ENCODE measurements around the gene ALOX15B.
A peak's percentile ranks its signal among the peaks of the same experiment; 100 is the strongest.
"Not testable (repeated sequence)": the region's sequence is repeated elsewhere in the genome, so short reads cannot be mapped to it uniquely, and the experiment has no call there.

The ALOX15B gene

DNA sequence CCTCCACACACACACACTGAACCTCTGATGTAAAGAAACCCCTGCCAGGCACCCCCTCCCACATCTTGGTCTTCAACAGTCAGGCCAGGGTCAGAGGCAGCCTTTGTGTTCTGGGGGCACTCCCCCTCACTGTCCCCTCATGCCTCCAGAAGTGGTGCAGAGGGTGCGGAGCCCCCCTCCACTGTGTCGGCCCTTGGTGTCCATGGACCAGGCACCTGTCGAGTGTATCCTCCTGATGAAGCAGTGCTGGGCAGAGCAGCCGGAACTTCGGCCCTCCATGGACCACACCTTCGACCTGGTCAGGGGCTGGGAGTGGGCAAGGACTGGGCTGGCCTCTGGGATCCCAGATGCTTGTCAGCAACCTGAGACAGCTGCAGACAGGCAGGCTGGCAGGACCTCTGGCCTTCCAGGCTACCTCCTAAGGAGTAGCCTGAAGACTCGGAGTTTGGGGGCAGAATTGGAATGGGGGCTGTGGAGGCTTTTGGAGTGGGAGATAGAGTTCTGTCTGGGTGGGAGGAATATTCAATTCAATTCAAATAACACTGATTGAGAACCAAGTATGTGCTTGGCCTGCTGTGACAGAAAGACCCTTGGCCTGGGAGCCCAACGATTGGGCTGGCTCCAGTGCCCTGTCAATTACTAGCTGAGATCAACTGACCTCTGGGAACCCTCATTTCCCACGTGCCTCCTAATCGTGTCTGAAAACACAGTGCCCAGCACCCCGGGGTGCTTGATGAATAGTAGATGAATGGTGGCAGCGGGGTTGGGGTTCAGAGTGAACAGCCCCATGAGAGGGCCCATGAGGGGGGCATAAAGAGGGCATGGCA, 24.9 kb upstream of the ALOX15B start:
- DNase-seq (ENCODE audit: low spot score) = no peak

DNA sequence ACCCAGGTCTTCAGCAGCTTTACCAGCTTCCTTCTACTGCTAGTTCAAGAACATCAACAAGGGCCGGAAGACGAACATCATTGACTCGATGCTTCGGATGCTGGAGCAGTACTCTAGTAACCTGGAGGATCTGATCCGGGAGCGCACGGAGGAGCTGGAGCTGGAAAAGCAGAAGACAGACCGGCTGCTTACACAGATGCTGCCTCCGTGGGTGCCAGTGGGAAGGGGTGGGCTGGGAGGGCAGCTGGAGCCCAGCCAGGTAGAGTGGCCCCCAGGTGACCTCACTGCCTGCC, 24.4 kb upstream of the ALOX15B start:
- DNase-seq (ENCODE audit: low spot score) = no peak

DNA sequence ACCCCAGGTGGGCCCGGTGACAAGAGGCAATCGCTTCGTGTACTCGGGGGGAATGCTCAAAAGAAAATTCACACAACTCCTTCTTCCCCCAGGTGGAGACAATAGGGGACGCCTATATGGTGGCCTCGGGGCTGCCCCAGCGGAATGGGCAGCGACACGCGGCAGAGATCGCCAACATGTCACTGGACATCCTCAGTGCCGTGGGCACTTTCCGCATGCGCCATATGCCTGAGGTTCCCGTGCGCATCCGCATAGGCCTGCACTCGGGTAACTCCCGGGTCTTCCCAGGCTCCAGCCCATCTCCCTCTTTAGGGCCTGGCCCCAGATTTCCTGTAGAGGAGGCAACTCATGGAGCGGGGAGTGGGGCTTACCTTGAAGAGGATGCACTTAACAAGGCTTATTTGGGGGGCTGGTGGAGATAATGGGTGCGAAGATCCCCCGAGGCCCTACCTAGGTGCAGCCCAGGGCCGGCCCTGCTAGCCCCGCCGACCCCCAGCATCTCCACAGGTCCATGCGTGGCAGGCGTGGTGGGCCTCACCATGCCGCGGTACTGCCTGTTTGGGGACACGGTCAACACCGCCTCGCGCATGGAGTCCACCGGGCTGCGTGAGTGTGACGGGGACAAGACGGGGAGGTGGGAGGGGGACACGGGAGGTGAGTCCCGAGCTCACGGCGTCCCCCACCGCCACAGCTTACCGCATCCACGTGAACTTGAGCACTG, 23.5 kb upstream of the ALOX15B start:
- no peak for DNase-seq (ENCODE audit: low spot score)

DNA sequence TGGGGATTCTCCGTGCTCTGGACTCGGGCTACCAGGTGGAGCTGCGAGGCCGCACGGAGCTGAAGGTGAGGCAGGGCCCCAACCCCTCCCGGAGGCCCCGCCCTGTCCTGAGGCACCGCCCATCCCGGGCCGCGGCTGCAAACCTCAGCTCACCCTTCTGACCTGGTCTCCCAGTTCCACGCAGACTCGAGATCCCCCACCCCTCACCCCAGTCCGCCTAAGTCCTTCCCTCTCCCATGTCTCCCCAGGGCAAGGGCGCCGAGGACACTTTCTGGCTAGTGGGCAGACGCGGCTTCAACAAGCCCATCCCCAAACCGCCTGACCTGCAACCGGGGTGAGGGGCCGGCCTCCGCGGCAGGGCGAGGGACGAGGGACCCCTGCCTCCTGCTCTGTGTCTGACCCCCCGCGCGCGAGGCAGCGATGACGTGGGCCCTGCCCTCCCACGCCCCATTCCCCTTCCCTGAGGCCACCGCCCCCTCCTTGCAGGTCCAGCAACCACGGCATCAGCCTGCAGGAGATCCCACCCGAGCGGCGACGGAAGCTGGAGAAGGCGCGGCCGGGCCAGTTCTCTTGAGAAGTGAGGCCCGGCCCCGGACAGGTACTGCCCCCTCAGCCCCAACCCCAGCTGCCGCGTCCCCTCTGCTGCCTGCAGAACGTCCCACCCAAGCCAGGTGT, 22.8 kb upstream of the ALOX15B start:
- no peak for DNase-seq (ENCODE audit: low spot score)

DNA sequence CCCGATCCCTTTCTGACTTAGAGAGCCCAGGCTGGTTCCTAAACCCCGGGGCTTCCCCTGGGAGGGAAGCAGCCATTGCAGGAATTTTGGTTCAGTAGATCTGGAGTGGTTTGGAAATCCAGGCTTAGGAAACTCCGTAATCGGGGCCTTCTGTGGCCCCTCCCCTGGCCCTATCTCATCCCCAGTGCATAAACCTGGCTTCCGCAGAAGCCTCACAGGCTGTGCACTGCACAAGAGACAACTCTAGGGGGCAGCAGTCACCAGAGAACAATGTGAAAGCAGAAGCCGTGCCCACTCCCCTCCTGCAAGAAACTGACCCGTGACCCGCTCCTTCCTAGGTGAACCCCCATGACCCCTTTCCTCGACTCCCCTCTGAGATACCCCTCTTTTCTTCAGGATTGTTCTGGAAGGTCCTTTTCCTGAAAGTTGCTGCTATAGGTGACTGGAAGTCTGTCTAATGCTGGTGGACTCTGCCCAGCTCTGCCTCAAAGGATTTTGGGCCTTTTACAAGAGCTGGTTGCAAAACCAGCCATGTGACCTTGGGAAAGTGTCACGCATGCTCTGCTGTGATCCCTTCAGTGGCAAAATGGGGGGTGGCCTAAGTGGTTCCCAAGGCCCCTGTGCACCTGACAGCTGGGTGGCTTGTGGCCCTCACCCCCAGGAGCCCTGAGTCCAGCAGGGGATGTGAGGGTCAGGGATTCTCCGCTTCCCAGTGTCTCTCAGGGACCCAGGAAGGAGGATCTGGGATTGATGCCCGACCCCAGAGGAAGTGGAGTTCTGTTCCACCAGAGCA, 22.0 kb upstream of the ALOX15B start:
- DNase-seq (ENCODE audit: low spot score) = peak; percentile 69

DNA sequence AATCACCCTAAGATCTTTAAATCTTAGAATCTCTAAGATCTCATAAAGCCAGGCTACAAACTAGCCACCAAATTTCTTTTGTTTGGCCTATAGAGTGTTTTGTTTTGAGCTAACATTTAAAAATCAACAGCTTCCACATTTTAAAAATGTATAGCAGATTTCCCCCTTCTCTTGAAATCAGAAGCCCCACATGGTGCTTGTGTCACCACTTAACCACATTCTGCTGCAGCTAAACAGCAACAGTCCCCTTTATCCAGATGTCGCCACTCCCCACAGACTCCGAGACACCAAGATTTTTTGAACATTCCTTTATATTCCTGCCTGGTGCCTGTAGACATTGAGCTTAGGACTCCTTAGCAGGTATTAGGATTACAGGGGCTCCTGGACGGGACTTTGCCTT, 20.4 kb upstream of the ALOX15B start:
- no peak for DNase-seq (ENCODE audit: low spot score)

DNA sequence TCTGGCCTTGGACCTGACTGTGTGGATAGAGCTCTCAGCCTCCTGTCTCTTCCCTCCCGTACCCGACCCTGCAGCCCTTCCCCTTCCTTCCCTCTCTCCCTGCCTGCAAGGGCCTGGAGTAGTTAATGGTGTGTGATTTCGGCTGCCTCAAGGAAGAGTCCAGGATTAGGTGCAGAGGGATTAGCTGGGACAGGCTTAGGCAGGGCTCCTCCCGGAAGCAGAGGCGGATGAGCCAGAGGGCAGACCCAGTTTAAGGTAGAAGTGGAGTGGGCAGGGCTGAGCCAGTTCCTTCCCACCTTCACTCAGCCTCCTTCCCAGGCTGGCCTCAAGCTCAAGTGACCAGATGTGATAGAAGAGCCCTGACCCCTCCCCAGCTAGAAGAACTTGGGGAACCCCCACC, 19.7 kb upstream of the ALOX15B start:
- DNase-seq (ENCODE audit: low spot score) = no peak

DNA sequence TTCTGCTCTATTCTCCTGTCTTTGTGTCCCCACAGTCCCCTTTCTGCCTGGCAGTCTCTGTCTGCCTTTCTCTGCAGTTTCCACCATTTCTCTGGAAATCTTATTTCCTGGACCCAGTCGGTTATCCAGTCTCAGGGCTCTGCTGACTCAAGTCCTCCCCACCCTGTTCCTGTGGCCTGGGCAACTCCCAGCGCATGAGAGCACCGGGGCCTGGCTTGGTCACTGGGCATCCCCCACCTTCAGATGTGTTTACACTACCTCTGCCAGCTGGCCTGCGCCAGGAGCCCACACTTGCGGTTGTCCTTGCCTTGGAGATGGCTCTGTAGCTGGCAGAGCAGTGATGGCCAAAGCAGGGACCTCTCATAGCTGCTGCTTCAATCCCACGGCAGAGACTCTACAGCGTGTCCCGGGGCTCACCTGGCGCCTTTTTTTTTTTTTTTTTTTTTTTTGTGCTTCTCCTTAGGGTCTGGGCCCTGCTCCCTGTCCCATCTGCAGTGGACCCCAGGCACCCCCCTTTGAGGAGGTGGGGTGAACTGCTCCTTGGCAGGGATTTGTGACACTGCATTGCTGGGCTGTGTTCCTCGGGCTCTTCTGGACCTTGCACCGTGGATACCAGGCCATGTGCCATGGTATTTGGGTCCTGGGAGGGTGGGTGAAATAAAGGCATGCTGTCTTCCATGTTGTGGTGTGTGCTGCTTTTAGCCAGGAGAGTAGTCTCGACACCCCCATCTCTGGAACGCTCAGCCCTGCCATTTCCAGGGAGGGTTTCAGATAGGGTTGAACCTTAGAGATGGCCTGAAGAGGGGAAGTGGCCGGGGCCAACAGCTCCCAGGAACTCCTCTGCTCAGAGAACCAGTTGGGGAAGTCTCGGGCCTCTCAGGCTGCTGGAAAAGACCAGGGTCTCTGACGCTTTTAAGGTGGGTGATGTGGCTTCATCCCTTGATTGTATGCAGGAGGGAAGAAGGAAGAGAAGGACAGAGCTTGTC, 18.9 kb upstream of the ALOX15B start:
- DNase-seq (ENCODE audit: low spot score) = no peak

DNA sequence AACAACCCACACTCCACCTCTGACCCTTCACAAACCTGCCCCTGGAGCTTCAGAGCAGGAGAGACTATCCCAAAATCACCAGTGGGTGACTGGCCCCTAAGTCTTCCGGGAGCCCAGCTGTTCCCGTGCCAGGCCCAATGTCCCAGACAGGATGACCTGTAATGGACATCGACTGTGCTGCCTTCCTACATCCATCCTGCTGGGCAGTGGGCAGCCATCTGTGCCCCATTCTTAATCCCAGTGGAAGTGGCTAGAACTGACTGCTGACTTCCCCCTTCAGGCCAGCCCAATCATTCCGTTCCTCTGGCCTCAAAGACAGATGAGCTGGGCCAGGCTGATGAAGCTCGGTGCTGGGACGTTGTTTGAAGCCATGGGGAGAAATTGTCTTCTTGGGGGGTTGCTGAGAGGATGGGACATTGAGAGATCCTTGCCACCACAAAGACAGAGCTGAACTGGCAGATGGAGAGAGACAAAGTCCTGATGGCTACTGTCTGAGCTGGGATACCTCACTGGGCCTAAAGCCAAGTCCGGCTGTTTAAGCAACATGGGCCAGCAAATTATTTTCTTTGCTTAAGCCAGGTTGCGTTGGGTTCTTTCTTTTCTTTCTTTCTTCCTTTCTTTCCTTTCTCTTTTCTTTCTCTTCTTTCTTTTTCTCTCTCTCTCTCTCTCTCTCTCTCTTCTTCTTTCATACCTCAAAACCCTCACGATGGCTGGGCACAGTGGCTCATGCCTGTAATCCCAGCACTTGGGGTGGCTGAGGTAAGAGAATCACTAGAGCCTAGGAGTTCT, 17.9 kb upstream of the ALOX15B start:
- DNase-seq (ENCODE audit: low spot score) = no peak

DNA sequence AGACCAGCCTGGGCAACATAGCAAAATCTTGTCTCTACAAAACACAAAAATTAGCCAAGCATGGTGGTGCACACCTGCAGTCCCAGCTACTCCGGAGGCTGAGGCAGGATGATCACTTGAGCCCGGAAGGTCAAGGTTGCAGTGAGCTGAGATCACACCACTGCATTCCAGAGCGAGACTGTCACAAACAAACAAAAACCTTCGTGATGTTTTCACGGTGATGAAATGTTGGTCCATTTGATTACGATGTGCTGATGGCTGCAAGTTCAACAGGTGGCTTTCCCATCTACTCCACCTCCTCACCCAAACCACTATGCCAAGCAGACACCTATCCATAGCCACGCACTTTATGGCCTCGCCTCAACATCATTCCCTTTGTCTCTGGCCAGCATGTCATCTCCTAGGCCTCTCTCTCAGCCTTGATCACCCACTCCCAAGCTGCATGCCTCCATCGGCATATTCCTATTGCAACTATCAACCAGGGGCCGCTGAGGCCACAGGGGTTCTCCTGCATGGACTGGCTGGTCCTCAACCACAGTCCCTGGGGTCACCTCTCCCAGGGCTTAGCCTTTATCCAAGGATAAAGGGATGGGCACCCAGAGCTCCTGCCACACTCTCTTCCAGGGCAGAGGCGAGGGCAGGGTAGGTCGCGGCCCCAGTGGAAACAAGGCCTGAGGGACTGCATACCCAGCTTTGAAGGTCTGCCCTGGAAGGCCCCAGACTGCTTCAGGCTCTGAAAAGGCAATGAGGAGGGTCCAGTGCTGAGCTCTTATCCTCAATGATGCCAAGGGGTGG, 17.1 kb upstream of the ALOX15B start:
- no peak for DNase-seq (ENCODE audit: low spot score)

DNA sequence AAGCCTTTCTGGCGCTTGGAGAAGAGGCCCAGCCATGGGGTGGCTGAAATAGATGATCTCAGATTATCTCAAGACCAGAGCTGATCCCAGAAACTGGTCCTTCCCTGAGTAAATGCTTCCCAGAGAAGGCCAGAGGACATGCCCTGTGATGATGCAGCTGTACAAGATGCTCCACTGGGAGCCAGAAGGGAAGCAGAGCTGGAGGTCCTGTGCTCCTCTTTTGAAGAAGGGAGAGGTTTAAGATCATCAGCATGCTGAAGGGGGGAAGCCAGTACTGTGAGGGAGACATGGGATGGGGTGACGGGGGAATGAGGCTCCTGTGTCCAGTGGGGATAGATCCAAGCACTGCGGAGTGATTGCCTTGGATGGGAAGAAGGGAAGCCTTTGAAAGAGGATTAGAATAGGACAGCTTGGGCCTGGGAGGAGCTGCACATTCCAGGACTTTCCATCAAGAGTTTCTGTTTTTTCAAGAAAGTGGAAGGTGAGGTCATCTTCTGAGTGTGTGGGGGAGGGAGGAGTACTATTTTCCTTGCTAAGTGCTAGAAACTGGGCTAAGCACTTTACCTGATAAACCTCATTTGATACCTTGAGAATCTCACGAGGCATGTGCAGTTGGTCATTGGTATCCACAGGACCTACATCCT, 16.4 kb upstream of the ALOX15B start:
- DNase-seq (ENCODE audit: low spot score) = no peak

DNA sequence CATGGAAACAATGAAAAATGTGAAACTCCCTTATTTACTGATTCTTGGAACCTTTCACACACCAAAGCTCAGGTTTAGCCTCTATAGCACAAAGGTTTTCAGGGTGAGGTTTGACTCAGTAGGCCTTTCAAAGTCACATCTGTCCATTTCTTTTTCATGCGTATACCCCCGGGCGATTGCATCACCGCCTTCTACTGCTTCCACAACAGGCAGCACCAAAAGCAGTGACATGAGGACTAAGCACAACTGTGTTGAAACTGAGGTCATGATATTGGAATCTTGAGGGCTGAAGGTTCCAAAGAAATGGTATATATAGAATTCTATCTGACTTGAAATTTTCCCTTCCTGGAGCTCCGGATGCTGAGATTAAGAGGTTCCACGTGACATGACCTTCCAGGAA, 14.7 kb upstream of the ALOX15B start:
- not testable (repeated sequence) for DNase-seq (ENCODE audit: low spot score)

DNA sequence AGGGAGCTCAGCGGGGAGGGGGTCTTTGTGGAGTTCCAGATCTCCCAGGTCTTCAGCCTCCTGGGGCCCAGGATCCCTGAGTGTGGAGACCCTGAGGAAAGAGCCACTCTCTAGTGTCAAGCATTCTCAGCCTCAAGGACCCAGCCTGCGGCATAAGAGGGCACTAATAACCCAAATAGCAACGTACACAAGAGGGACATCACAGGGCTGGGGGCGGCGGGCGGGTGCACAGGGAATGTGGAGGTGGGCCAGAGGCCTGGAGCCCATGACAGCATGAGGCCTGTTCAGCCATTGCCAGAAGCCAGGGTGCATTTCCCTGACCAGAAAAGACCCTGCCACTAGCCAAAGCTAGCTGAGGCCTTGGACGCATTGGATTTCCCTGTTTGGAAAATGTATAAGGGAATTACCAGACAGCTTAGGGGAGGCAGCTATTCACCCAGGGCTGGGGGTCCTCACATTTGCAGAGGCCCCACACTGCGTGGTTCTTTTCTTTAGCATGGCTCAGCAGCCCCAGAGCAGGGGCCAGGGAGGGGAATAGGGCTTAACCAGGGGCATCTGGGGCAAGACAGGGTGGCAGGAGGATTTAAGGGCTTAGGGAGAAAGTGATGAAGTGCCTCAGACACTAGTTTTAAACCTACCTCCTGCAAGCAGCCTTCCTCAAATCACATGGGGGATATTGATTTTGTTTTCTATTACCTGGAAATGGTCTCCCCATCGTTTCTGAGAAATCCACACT, 13.5 kb upstream of the ALOX15B start:
- DNase-seq (ENCODE audit: low spot score) = no peak

DNA sequence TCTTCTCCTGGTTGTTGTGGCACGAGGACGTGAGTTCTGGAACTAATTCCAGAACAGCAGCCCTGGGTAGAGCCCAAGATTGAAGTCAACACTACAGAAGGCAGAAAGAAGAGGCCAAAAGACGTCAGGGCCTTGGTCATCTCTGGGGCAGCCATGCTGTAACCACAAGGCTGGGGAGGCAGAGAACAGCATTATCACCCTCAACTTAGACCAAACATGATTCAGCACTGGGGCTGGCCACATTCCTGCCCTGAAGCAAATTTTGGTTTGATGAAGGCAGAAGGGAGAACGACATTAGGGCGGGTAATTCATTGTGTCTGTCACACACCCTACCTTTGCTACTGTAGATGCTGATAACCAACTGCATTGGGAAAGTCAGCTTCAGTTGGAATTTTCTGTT, 9.7 kb upstream of the ALOX15B start:
- DNase-seq (ENCODE audit: low spot score) = no peak

DNA sequence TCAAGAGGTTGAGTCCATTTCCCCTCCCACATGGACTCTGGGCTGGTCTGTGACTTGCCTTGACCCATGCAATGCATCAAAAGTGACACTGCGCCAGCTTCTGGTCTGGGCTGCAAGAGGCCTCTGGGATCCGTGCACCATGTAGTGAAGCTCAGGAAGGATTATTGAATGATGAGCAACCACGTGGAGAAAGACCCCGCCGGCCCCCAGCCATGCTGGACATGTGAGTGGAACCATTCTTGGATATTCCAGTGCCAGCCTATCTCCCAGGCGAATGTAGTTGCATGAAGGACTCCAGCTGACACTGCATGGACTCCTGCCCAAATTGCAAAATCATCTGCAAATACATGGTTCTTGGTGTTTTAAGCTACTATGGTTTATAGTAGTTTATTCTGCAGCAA, 7.6 kb upstream of the ALOX15B start:
- no peak for DNase-seq (ENCODE audit: low spot score)

DNA sequence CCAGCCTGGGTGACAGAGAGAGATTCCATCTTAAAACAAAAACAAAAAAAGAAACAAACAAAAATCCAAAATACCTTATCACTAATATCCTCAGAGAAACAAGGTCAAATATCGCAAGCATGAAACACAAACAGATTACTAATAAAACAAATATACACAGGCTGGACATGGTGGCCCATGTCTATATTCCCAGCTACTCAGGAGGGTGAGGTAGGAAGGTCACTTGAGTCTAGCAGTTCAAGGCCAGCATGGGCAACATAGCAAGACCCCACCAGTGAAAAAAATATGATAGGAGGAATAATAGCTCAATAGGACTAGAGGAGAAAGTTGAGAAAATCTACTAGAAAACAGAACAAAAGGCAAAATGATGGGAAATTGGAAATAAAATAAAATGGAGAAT, 6.9 kb upstream of the ALOX15B start:
- DNase-seq (ENCODE audit: low spot score) = no peak

DNA sequence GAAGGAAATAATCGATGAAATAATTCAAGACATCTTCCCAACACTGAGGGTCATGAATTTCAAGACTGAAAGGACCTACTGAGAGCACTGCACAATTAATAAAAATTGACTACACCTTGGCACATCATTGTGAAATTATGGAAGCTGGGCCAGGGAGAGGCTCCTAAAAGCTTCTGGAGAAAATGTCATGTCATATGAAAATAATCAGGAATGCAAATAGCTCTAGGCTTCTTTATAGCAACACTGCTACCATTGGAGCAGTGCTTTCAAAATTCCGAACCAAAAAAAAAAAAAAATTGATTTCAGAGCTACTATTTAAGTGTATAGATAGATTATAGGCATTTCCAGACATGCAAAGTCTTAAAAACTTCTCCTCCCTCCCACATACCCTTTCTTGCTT, 6.4 kb upstream of the ALOX15B start:
- no peak for DNase-seq (ENCODE audit: low spot score)

DNA sequence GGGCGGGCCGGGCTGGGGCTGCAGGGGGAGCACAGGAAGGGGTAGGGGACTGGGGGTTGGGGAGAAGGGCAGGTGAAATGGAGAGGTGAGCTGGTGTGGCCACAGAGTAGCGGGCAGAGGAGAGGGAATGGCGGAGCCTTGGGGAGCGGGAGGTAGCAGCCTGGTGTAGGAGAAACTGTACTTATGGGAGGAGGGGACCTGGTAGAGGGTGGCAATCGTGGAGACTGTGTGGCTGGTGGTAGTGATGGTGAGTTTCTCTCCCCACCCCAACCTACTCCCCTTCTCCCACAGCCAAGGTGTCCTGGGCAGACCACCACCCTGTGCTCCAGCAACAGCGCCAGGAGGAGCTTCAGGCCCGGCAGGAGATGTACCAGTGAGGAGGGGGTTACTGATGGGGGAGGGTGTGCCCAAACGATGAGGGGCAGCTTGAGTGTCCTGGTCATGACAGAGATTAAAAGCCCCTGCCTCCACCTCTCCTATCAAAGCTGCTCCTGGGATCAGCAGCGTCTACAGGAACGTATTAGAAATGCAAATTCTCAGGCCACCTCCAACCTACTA, 831 bp downstream of the ALOX15B start:
- no peak for DNase-seq (ENCODE audit: low spot score)
